Measurements from ENCODE around the gene FNTB.

The FNTB gene

GRCh38 chr14:65033181-65033580, 46.5 kb downstream of the FNTB start:
- Histone ChIP-seq H3K36me3 (peaks cover 29% of the 10 kb centered on the region), H3K27me3 (ENCODE audit: insufficient read depth, low read depth, severe bottlenecking) (no peaks in the 10 kb centered on the region), H3K27ac (no peak overlapping the region), H3K9me3 (ENCODE audit: severe bottlenecking) (no peaks in the 10 kb centered on the region), H3K4me3 (ENCODE audit: low read depth, low read length) (no peak overlapping the region)
- no peak for TF ChIP-seq CTCF (IDR thresholded peaks at IDR 0.05; ENCODE audit: low read depth, low read length)
- no peak for DNase-seq

- Histone ChIP-seq H3K27me3 (ENCODE audit: insufficient read depth, low read depth, severe bottlenecking) (no peaks in the 10 kb centered on the region), H3K27ac (no peak overlapping the region), H3K9me3 (ENCODE audit: severe bottlenecking) (no peaks in the 10 kb centered on the region), H3K36me3 (peaks cover 28% of the 10 kb centered on the region), H3K4me3 (ENCODE audit: low read depth, low read length) (no peak overlapping the region)
- no peak for DNase-seq
- no peak for TF ChIP-seq CTCF (IDR thresholded peaks at IDR 0.05; ENCODE audit: low read depth, low read length)
Observed at GRCh38 chr14:65034021-65034420, 47.3 kb downstream of the FNTB start.

GRCh38 chr14:65035049-65035448, 48.4 kb downstream of the FNTB start:
- no peak overlapping the region for H3K27ac ChIP-seq

GRCh38 chr14:65038966-65039365, 52.3 kb downstream of the FNTB start:
- Histone ChIP-seq H3K9me3 (ENCODE audit: severe bottlenecking) (no peaks in the 10 kb centered on the region), H3K36me3 (peaks cover 7% of the 10 kb centered on the region), H3K27me3 (ENCODE audit: insufficient read depth, low read depth, severe bottlenecking) (no peaks in the 10 kb centered on the region), H3K27ac (no peak overlapping the region), H3K4me3 (ENCODE audit: low read depth, low read length) (no peak overlapping the region)
- TF ChIP-seq CTCF (IDR thresholded peaks at IDR 0.05; ENCODE audit: low read depth, low read length): no peak
- no peak for DNase-seq

More at GRCh38 chr14:65035049-65035448, 48.4 kb downstream of the FNTB start:
- Histone ChIP-seq H3K4me3 (ENCODE audit: low read depth, low read length) (no peak overlapping the region), H3K36me3 (peaks cover 21% of the 10 kb centered on the region), H3K27me3 (ENCODE audit: insufficient read depth, low read depth, severe bottlenecking) (no peaks in the 10 kb centered on the region), H3K9me3 (ENCODE audit: severe bottlenecking) (no peaks in the 10 kb centered on the region)
- DNase-seq: no peak
- no peak for TF ChIP-seq CTCF (IDR thresholded peaks at IDR 0.05; ENCODE audit: low read depth, low read length)

GRCh38 chr14:65040666-65041433, 54.2 kb downstream of the FNTB start:
- Histone ChIP-seq H3K9me3 (ENCODE audit: severe bottlenecking) (no peaks in the 10 kb centered on the region), H3K36me3 (peaks cover 13% of the 10 kb centered on the region), H3K4me3 (ENCODE audit: low read depth, low read length) (no peak overlapping the region), H3K27ac (no peak overlapping the region), H3K27me3 (ENCODE audit: insufficient read depth, low read depth, severe bottlenecking) (no peaks in the 10 kb centered on the region)
- DNase-seq: no peak
- TF ChIP-seq CTCF (IDR thresholded peaks at IDR 0.05; ENCODE audit: low read depth, low read length): no peak

All from WERI-Rb-1 (cell line).